Activated T-cell treated with anti-CD3 and anti-CD28 coated beads for 48 hours (primary cell): ENCODE results near the gene THRA.

Source experiments
- DNase-seq: peaks from one replicate; pipeline ENCODE4 v3.0.0-alpha.2; 2020; ENCODE audit warnings: low read depth

Gene THRA

DNA sequence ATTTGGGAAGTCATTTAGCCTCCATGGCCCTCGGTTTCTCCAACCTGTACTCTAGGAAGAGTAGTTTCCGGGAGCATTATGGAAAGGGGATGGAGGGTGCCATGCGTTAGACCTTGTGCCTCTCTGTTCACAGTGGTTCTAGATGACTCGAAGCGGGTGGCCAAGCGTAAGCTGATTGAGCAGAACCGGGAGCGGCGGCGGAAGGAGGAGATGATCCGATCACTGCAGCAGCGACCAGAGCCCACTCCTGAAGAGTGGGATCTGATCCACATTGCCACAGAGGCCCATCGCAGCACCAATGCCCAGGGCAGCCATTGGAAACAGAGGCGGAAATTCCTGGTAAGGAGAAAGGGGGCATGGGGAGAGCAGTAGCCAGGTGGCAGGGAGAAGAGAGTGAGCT is 21.7 kb downstream of the THRA start:
- no peak for DNase-seq

GRCh38 chr17:40086150-40087044 is 23.6 kb downstream of the THRA start:
- peak; percentile 59 for DNase-seq

DNA sequence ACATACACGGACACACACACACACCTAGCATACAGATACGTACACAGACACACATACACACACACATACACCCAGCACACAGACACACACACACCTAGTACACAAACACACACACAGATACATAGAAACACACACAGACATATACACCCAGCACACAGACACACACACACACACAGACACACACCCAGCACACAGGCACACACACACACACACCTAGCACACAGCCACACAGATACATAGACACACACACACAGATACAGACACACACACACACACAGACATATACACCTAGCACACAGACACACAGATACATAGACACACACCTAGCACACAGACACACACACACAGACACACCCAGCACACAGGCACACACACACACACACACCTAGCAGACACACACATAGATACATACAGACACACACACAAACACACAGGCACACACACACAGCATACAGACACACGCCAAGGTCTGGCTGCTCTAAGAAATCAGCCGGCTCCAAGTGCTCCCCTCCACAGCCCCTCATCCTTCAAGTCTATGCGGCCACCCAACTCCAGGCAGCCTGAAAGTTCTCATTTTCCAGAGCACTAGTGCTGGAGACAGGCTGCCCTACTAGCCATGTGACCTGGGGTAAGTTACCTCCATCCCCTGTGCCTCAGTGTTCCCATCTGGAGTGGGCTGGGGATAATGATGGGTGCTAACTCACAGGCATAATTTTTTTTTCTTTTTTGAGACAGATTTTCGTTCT is 24.5 kb downstream of the THRA start:
- DNase-seq = no peak

DNA sequence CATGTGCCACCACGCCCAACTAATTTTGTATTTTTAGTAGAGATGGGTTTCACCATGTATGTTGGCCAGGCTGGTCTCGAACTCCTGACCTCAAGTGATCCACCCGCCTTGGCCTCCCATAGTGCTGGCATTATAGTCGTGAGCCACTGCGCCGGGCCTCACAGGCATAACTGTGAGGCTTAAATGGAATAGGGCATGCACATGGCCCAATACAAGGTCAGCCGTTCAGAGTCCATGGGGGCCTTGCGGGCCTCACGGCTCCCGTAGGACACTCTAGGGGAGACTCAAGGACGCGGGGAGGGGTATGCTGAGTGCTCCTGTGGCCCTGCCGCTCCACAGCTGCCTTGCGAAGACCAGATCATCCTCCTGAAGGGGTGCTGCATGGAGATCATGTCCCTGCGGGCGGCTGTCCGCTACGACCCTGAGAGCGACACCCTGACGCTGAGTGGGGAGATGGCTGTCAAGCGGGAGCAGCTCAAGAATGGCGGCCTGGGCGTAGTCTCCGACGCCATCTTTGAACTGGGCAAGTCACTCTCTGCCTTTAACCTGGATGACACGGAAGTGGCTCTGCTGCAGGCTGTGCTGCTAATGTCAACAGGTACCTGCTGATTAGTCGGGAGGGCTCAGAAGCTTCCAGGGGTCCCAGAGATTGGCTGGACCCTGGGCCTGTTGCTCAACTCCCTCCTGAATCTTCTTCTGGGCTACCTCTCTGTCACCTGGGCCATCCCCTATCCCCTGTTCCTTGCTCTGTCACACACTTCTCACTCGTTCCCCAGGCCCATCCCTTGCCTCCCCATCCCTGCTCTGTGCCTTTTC is 25.3 kb downstream of the THRA start:
- no peak for DNase-seq

DNA sequence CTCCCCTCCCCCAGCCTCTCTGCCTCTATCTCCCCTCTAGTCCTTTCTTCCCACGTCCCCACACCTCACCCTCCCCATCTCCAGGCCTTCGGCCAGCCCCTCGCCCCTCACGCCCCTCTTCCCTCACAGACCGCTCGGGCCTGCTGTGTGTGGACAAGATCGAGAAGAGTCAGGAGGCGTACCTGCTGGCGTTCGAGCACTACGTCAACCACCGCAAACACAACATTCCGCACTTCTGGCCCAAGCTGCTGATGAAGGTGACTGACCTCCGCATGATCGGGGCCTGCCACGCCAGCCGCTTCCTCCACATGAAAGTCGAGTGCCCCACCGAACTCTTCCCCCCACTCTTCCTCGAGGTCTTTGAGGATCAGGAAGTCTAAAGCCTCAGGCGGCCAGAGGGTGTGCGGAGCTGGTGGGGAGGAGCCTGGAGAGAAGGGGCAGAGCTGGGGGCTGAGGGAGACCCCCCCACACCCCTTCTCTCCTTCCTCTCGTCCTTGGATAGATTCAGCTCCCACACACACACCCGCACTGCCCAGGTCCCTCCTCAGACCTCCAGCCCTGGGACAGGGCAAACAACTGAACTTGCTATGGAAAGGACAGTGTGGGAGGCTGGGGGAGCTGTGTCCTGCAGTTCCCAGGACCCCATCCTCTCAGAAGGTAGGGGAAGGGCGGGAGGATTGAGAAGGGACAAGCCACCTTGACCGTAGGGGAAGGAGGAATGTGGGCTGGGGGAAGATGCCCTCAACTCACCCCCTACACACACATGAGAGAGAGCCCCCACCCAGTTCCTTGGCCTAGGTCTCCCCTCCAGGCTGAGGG is 26.5 kb downstream of the THRA start:
- DNase-seq = no peak

DNA sequence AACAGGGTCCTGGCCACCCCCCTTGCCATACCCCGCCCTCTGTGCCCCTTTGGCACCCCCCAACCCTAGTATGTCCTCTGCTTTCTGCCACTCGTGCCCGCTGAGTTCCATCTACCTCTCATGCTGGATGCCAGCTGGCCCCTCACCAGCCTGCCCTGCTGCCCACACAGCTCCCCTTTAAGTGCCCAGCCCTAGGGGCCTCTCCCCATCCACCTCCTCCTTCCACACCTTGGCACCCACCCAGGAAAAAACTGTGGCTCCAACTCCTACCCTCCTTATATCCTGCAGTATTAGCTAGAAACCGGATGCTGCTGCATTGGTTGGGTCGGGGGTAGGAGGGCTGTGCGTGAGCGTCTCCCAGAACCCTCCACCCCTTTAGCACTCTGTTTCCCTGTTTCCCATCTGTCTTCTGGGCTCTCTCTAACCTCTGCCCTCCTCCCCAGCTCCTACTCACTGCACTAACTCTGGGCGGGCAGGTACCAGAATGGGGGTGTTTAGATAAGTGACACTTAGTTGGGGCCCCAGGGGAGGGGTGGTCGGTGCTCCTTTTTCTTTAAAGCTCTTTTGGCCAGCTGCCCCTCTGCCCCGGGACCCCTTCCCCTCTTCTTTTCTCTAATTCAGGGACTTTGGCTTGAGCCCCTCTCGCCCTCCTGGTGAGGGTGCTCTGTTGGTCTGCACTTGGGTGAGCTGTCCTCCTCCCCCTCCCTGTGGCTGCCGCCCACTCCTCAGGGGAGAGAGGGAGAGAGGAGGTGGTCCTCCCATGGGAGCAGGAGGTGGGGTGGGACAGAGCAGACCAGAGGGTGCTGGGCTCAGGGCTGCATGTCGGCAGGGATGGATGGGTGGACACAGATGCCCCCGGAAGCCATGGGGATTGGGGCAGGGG is 27.7 kb downstream of the THRA start:
- DNase-seq = no peak

- DNase-seq = no peak
Measured at GRCh38 chr17:40091691-40092397, 29.1 kb downstream of the THRA start.

GRCh38 chr17:40092581-40092980 is 29.8 kb downstream of the THRA start:
- no peak for DNase-seq

- DNase-seq = no peak
Measured at GRCh38 chr17:40093005-40093579, 30.3 kb downstream of the THRA start.

DNA sequence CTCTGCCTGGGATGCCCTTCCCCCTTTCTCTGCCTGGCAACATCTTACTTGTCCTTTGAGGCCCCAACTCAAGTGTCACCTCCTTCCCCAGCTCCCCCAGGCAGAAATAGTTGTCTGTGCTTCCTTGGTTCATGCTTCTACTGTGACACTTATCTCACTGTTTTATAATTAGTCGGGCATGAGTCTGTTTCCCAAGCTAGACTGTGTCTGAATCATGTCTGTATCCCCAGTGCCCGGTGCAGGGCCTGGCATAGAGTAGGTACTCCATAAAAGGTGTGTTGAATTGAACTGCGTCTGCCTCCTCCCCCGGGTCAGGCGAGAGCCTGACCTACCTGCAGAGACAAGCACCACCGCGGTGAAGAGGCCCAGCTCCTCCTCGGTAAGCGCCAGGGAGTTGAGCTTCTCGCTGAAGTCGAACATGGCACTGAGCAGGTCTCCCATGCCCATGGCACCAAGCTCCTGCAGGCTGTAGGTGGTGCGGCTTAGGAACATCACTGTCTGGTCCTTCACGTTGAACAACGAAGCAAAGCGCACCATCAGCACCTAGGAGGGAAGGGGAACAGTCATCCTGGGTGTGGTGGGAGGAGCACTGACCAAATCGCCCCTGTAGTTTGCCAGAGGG is 30.9 kb downstream of the THRA start:
- DNase-seq = no peak

DNA sequence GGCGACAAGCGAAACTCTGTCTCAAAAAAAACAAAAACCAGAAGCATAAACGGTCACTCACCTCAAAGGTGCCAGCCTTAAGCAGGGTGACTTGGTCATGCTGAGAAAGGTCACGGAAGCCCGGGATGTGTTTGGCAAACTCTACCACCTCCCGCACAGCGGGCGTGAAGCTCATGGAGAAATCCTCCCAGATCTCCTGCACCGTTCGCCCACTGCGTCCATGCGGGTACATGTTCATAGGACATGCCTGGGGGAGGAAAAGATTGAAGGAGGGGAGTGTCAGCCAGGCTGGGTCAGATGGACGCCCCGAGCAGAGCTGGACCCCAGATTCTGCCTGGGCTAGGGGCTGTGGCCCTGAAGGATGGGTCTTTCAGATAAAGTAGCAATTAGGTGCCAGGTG is 32.1 kb downstream of the THRA start:
- no peak for DNase-seq

GRCh38 chr17:40095351-40095943 is 32.7 kb downstream of the THRA start:
- DNase-seq = no peak

- peak; percentile 66 for DNase-seq
Measured at GRCh38 chr17:40095944-40096791, 33.4 kb downstream of the THRA start.

- no peak for DNase-seq
Measured at GRCh38 chr17:40097087-40097486, 34.3 kb downstream of the THRA start.

DNA sequence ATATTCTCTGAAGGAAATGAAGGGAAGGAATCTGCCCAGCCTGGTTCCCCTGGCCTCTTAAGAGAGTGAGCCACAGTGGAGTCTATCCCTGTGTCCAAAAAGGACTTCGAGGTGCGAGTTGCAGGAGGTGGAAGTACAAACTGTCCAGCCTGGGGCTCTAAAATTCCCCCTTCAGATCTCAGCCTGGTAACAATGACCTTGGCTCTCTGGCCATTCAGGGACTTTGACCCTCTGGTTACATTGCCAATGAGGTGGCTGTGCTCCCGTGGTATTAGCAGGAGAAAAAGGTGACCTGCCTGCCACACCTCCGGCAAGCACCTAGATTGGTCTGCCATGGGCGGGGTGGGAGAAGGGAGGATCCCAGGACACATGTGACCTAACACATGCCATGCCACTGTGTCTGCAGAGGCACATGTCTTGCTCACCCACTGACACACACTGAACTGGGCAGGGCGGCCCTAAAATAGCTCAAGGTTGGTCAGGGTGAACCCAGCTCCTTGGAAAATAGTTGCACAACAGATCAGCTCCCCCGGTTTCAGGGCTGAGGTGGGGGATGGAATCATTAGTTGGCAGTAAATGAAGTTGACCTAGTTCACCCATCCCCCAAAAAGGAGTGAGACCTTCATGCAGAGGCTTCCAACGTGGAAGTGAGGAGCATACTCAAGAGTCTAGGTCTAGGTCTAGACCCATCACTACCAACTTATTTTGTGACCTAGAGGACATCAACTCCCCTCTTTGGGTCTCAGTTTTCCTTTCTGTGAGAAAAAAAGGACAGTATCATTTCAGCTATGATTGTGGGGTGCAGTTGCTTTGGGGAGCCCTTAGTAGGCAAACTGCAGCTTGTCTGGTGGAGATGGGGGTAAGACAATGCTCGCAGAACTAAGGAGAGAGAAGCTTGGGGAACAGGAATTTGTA is 35.4 kb downstream of the THRA start:
- peak; percentile 21 for DNase-seq

DNA sequence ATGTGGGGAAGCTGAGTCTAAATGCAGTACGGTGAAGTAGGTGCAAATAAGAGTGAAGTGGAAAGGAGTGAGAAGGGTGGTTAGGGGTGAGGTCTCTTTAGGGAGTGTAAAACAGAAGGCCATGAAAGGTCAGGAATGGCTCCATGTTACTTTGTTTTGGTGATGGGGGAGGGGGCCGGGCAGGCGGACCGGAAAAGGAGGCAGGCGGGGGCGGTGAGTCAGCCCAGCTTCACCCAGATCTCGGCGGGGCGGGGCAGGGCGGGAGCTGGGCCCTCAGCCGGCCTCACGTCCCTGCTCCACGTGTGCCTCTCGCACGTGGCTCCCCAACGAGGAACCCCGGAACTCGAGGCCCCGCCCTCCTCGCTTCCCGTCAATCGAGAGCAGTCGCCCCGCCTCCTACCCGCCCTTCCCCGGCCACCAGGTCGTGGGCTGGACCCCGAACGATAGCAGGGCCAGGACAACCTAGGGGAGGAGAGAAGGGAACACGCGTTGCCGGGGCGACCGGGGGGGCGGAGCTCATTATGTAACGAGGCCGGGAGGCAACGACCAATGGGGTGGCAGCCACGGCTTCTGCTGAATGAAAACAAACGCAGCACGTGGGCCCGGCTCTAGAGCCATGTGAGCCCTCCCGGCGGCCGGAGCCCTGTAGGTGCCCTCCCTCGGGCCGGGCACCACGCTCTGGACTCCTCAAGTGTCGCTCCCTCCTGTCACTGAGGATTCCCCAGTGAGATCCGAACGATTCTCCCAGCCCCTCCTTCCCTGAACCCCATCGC is 36.3 kb downstream of the THRA start:
- DNase-seq = peak; percentile 99
